ENCODE data around the gene ANXA2R. TPM values are rescaled to one million over a fixed set of nuclear protein-coding genes. Genes with fewer than 3 reads are reported as not detected.

The ANXA2R gene
- total and polyA plus RNA-seq, 2 of the 13 experiments (the other 11 are each of a cell fraction or from before 2014, with no cell fraction given), result 0.95 to 1.3 TPM

DNA sequence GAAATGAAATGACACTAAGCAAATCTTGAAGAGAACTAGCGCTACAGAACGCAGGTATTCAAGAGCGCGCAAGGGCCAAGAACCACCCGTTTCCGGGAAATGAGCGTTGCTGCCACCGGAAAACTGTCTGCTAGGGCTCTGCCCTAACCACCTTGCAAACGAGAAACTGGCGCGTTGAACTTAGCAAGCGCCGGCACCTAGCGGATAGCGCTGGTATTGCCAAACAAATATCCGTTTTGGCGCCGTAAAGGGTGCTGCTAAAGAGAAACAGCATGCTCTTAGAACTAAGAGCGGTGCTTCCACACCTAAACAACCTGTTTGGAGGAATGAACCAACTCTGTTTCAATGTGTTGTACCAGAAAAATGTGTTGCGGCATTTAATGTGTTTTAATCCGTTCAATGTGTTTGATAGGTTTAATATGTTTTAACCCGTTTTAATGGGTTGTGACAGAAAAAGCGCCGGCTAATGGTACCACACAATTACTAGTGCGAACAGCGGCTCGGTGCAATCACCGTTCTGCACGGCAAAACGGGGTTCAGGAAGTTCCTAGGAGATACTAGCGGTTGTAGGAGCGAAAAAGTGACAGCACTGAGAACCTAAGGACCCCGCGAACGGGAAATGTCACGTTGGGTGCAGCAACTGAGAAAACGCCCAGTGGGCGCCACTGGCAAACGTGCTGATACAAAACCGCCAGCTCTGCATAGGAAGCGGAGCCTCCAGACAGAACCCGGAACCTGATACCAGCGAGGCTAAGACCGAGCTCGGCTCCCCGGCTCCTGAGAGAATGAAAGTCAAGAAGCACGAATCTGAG, at the start of gene ANXA2R (continued):
- TF ChIP-seq, protein P1, sequence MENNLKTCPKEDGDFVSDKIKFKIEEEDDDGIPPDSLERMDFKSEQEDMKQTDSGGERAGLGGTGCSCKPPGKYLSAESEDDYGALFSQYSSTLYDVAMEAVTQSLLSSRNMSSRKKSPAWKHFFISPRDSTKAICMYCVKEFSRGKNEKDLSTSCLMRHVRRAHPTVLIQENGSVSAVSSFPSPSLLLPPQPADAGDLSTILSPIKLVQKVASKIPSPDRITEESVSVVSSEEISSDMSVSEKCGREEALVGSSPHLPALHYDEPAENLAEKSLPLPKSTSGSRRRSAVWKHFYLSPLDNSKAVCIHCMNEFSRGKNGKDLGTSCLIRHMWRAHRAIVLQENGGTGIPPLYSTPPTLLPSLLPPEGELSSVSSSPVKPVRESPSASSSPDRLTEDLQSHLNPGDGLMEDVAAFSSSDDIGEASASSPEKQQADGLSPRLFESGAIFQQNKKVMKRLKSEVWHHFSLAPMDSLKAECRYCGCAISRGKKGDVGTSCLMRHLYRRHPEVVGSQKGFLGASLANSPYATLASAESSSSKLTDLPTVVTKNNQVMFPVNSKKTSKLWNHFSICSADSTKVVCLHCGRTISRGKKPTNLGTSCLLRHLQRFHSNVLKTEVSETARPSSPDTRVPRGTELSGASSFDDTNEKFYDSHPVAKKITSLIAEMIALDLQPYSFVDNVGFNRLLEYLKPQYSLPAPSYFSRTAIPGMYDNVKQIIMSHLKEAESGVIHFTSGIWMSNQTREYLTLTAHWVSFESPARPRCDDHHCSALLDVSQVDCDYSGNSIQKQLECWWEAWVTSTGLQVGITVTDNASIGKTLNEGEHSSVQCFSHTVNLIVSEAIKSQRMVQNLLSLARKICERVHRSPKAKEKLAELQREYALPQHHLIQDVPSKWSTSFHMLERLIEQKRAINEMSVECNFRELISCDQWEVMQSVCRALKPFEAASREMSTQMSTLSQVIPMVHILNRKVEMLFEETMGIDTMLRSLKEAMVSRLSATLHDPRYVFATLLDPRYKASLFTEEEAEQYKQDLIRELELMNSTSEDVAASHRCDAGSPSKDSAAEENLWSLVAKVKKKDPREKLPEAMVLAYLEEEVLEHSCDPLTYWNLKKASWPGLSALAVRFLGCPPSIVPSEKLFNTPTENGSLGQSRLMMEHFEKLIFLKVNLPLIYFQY (CRISPR knock-in tag; IDR thresholded peaks at IDR 0.05; ENCODE audit: borderline replicate concordance), result no peak
- TF ChIP-seq ZNF768 (CRISPR knock-in tag; IDR thresholded peaks at IDR 0.05) (no peak), ZNF589 (CRISPR knock-in tag; conservative IDR thresholded peaks at IDR 0.05) (no peak), PAWR (CRISPR knock-in tag; IDR thresholded peaks at IDR 0.05; ENCODE audit: borderline replicate concordance) (no peak), ZNF446 (CRISPR knock-in tag; IDR thresholded peaks at IDR 0.05) (no peak), ZBTB8A (CRISPR knock-in tag; IDR thresholded peaks at IDR 0.05; ENCODE audit: borderline replicate concordance, low read depth) (no peak), ZNF713 (CRISPR knock-in tag; IDR thresholded peaks at IDR 0.05) (no peak), HDAC2 (CRISPR knock-in tag; IDR thresholded peaks at IDR 0.05) (peak; percentile 6; the same call in 1 of the 2 replicates), MED13 (CRISPR knock-in tag; IDR thresholded peaks at IDR 0.05) (no peak), JUN (CRISPR knock-in tag; IDR thresholded peaks at IDR 0.05) (no peak), HOXA5 (CRISPR knock-in tag; IDR thresholded peaks at IDR 0.05) (no peak), ZNF576 (CRISPR knock-in tag; IDR thresholded peaks at IDR 0.05) (no peak), CEBPB (IDR thresholded peaks at IDR 0.05; ENCODE audit: borderline replicate concordance, low read depth, low read length) (0 out of 2 replicates have a peak, but pooled peaks have one; percentile 1), ZNF33A (CRISPR knock-in tag; IDR thresholded peaks at IDR 0.05; ENCODE audit: borderline replicate concordance) (no peak), HHEX (CRISPR knock-in tag; IDR thresholded peaks at IDR 0.05) (no peak), SMC3 (IDR thresholded peaks at IDR 0.05; ENCODE audit: low read length) (peak; percentile 45), NCOA2 (CRISPR knock-in tag; IDR thresholded peaks at IDR 0.05) (no peak), CAMTA2 (CRISPR knock-in tag; IDR thresholded peaks at IDR 0.05; ENCODE audit: borderline replicate concordance) (no peak), ZNF747 (CRISPR knock-in tag; IDR thresholded peaks at IDR 0.05; ENCODE audit: borderline replicate concordance) (no peak), SOX5 (CRISPR knock-in tag; IDR thresholded peaks at IDR 0.05; ENCODE audit: borderline replicate concordance) (0 out of 2 replicates have a peak, but pooled peaks have one; percentile 10), ZNF296 (CRISPR knock-in tag; conservative IDR thresholded peaks at IDR 0.05) (no peak), ZNF251 (CRISPR knock-in tag; IDR thresholded peaks at IDR 0.05) (no peak), TARDBP (CRISPR knock-in tag; IDR thresholded peaks at IDR 0.05) (no peak)
- TF ChIP-seq, protein P2, sequence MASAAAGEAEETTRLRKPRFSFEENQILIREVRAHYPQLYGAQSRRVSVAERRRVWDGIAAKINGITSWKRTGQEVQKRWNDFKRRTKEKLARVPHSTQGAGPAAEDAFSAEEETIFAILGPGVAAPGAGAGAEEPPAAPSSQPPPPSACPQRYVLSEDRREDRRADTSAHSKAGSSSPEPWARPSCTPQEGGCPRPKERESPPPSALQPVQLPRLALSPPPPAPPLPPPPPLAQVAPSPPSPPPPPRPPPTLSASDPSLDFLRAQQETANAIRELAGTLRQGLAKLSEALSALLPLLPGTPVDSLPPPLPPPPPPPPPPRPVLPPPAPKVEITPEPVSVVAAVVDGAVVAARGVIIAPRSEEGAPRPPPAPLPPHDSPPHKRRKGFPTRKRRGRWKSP (CRISPR knock-in tag; IDR thresholded peaks at IDR 0.05), result peak; percentile 100
- TF ChIP-seq, protein P3, sequence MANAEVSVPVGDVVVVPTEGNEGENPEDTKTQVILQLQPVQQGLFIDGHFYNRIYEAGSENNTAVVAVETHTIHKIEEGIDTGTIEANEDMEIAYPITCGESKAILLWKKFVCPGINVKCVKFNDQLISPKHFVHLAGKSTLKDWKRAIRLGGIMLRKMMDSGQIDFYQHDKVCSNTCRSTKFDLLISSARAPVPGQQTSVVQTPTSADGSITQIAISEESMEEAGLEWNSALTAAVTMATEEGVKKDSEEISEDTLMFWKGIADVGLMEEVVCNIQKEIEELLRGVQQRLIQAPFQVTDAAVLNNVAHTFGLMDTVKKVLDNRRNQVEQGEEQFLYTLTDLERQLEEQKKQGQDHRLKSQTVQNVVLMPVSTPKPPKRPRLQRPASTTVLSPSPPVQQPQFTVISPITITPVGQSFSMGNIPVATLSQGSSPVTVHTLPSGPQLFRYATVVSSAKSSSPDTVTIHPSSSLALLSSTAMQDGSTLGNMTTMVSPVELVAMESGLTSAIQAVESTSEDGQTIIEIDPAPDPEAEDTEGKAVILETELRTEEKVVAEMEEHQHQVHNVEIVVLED (CRISPR knock-in tag; IDR thresholded peaks at IDR 0.05; ENCODE audit: borderline replicate concordance), result 0 out of 2 replicates have a peak, but pooled peaks have one; percentile 17
